ENCODE data around the gene PTPRU.

Gene PTPRU

GRCh38 chr1:29247571-29248273 lies 11.4 kb downstream of the PTPRU start:
- no peak for DNase-seq

- DNase-seq, result no peak
These were observed 12.1 kb downstream of the PTPRU start for GRCh38 chr1:29248409-29248808.

GRCh38 chr1:29249170-29249691 lies 12.9 kb downstream of the PTPRU start:
- no peak for DNase-seq

- no peak for DNase-seq
These were observed 13.7 kb downstream of the PTPRU start for GRCh38 chr1:29249951-29250581.

GRCh38 chr1:29251164-29252124 lies 15.1 kb downstream of the PTPRU start:
- no peak for DNase-seq

GRCh38 chr1:29253180-29253579 lies 16.9 kb downstream of the PTPRU start:
- DNase-seq, result no peak

GRCh38 chr1:29254346-29254745 lies 18.0 kb downstream of the PTPRU start:
- DNase-seq, result no peak

- no peak for DNase-seq
These were observed 18.9 kb downstream of the PTPRU start for GRCh38 chr1:29255134-29255666.

GRCh38 chr1:29256394-29256793 lies 20.1 kb downstream of the PTPRU start:
- DNase-seq, result no peak

GRCh38 chr1:29256979-29257804 lies 20.9 kb downstream of the PTPRU start:
- no peak for DNase-seq

- DNase-seq, result no peak
These were observed 22.1 kb downstream of the PTPRU start for GRCh38 chr1:29258189-29258975.

- DNase-seq, result no peak
These were observed 22.9 kb downstream of the PTPRU start for GRCh38 chr1:29258976-29259801.

- no peak for DNase-seq
These were observed 23.6 kb downstream of the PTPRU start for GRCh38 chr1:29259802-29260441.

- no peak for DNase-seq
These were observed 24.2 kb downstream of the PTPRU start for GRCh38 chr1:29260531-29260930.

GRCh38 chr1:29264773-29265389 lies 28.6 kb downstream of the PTPRU start:
- DNase-seq, result no peak

GRCh38 chr1:29266912-29267311 lies 30.6 kb downstream of the PTPRU start:
- no peak for DNase-seq

GRCh38 chr1:29267321-29268070 lies 31.2 kb downstream of the PTPRU start:
- DNase-seq, result no peak

GRCh38 chr1:29269382-29269781 lies 33.1 kb downstream of the PTPRU start:
- DNase-seq, result no peak
